Stimulated activated CD8-positive, alpha-beta memory T cell treated with anti-CD3 and anti-CD28 coated beads, Interleukin-4, amount 100 ng/mL, for 24 hours (primary cell): Measurements from ENCODE around the gene ZNF544.
"Not testable (repeated sequence)": the region's sequence is repeated elsewhere in the genome, so short reads cannot be mapped to it uniquely, and the experiment has no call there.

Experiments used
- DNase-seq: peaks from one replicate; pipeline ENCODE4 v3.0.0-alpha.2; 2020; ENCODE audit warnings: low read depth

Gene ZNF544

DNA sequence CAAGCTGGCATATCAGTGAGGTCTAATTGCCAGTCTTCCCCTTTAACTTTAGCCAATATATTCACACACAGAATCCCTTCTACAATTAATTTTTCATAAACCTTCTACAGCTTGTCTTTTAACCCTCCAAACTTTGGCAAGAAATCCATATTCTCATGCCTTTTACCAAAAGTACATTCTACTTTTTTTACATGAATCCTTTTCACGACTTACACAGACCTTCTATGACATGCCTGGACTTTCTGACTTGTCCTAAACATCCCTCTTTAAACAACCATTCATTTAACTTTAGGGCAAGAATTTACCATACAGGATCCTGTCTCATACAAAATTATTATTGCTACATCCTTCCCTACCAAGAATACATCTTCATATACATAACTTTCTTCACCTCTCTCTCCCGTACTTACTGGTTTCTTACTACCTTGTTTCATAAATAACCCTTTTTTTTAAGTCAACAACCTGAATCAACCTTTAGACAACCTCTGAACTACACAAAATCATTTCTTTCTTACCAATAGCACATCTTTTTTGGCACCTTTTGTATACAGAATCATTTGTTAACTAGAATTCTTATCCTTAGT is 23.5 kb downstream of the ZNF544 start:
- no peak for DNase-seq

DNA sequence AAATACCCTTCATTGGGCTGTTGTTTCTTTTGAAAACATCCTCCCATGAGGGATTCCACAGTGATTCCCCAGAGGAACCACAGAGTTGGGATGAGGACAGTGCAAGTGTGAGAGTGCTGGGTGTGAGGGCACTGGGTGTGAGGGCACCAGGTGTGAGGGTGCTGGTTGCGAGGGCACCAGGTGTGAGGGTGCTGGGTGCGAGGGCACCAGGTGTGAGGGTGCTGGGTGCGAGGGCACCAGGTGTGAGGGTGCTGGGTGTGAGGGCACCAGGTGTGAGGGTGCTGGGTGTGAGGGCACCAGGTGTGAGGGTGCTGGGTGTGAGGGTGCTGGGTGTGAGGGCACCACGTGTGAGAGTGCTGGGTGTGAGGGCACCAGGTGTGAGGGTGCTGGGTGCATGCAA is 29.5 kb downstream of the ZNF544 start:
- not testable (repeated sequence) for DNase-seq

DNA sequence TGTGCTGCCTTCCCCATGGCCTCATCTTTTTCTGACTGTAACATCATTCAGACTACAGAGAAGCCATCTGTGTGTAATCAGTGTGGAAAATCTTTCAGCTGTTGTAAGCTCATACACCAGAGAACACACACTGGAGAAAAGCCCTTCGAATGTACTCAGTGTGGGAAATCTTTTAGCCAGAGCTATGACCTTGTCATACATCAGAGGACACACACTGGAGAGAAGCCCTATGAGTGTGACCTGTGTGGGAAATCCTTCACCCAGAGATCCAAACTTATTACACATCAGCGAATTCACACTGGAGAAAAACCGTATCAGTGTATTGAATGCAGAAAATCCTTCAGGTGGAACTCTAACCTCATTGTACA is 32.9 kb downstream of the ZNF544 start:
- DNase-seq = no peak

DNA sequence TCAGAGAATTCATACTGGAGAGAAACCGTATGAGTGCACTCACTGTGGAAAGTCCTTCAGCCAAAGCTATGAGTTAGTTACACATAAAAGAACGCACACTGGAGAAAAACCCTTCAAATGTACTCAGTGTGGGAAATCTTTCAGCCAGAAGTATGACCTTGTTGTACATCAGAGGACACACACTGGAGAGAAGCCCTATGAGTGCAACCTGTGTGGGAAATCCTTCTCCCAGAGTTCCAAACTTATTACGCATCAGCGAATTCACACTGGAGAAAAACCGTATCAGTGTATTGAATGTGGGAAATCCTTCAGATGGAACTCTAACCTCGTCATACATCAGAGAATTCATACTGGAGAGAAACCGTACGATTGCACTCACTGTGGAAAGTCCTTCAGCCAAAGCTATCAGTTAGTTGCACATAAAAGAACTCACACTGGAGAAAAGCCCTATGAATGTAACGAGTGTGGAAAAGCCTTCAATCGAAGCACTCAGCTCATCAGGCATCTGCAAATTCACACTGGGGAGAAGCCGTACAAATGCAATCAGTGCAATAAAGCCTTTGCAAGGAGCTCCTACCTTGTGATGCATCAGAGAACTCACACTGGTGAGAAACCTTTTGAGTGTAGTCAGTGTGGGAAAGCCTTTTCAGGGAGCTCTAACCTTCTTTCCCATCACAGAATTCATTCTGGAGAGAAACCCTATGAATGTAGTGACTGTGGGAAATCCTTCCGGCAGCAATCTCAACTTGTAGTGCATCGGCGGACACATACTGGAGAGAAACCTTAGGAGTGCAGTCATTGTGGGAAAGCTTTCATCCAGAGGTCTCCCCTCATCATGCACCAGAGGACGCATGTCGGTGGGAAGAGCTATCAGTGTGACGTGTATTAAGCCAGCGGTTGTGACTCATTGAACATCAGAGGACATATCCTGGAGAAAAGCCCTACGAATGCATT is 33.5 kb downstream of the ZNF544 start:
- DNase-seq = no peak

DNA sequence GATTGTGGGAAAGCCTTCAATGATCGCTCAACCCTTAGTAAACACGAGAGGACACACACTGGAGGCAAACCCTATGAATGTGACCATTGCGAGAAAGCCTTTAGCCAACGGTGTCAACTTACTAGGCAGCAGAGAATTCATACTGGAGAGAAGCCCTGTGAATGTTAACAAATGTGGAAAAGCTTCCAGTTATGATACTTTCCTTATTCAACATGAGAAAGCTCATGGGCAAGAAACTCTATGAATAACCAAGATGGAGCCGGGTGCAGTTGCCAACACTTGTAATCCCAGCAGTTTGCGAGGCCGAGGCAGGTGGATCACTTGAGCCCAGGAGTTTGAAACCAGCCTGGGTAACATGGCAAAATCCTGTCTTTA is 34.2 kb downstream of the ZNF544 start:
- DNase-seq = no peak

DNA sequence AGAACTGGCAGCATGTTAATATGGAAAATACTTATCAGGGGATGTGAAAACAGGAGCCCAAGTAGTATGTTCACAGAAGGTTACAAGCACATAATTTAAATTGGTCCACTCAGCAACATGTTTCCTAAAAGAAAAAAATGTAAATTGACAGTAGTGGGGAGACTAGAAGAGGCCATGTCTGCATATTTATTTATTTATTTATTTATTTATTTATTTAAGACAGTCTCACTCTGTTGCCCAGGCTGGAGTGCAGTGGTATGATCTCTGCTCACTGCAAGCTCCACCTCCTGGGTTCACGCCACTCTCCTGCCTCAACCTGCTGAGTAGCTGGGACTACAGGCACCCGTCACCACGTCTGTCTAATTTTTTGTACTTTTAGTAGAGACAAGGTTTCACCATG is 36.4 kb downstream of the ZNF544 start:
- no peak for DNase-seq

DNA sequence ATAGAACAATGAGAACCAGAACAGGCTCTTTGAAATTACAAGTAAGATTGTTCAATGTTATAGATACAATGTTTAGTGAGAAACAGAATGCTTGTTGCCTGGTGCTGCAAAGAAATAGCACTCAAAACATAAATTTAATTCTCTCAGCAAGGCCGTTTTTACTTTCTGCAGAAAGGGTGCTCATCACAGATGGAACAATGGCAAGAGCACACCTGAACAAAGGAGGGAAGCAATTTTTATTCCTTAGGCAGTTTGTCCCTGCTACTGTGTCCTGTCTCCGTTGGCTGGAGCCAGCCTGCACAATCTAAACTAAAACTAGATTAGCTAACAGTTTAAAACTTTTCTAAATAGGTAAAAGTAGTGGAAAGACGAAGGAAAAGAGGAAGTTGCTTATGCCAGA is 39.6 kb downstream of the ZNF544 start:
- no peak for DNase-seq

DNA sequence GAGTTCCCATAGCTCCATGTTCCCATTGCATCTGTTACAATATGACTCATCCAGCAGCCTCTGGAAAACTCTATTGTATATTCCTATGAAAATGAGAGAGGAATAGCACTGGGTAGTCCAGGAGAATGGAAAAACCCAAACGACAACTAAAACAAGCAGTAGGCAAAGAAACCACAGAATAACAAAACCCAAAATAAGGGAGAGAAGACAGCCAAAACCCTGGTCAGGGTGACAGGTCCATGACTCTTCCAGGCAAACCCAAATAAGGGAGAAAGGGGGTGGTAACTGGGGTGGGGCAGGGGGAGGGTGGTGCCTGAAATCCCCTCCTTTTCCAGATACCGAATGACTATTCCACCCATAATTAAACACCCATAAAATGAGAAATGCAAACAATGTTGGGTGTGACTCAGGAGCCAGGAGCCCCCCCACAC is 46.1 kb downstream of the ZNF544 start:
- no peak for DNase-seq

DNA sequence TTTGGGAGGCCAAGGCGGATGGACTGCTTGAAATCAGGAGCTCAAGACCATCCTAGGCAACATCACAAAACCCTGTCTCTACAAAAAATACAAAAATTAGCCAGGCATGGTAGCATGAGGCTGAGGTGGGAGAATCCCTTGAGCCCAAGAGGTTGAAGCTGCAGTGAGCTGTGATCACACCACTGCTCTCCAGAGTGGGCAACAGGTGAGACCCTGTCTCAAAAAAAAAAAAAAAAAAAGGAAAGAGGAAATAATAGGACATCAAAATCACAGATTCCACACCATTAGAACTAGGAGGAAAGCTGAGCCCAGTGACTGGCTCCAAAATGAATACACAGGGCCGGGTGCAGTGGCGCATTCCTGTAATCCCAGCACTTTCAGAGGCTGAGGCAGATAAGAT is 46.9 kb downstream of the ZNF544 start:
- DNase-seq = no peak

DNA sequence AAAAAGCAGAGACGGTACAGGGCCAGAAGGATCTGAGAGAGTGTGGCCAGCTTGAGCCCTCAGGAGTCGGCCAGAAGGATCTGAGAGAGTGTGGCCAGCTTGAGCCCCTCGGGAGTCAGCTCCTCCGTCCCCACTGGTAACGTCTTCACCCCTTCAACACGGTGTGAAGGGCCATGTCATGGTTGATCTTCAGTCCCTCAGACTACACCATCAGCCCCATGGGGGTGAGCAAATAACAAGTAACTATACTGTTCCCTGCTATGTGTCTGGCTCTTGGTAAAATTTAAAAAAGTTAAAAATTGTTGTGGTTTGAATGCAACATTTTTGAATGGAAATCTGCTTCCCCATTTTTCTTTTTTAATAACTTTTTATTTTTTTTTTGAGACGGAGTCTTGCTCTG is 48.5 kb downstream of the ZNF544 start:
- no peak for DNase-seq

DNA sequence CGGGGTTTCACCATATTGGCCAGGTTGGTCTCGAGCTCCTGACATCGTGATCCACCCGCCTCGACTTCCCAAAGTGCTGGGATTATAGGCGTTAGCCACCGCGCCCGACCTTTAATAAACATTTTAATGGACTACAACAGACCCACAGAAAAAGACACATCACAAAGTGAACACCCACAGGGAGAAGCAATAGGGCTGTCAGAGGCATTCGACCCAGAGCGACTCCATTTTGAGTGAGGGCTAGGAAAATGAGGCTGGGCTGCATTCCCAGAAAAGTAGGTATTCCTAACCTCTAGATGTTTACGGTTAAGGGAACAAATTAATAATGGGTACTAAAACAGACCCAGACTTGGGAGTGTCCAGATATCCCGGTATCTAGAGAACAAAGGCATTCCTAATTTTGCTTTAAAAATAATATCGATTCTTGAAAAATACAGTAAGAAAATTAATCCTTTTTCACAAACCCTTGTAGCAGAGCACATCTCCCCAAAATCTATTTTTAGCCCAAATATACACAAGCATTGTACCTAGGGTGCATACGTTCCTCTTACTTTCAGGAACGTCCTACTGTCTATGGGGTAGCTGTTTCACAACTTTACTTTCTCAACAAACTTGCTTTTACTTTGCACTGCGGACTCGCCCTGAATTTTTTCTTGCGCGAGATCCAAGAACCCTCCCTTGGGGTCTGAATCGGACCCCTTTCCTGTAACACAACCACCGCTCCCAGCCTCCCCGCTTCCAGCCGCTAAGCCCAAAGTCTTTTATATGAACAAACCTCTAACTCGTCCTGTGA is 49.2 kb downstream of the ZNF544 start:
- DNase-seq = no peak

DNA sequence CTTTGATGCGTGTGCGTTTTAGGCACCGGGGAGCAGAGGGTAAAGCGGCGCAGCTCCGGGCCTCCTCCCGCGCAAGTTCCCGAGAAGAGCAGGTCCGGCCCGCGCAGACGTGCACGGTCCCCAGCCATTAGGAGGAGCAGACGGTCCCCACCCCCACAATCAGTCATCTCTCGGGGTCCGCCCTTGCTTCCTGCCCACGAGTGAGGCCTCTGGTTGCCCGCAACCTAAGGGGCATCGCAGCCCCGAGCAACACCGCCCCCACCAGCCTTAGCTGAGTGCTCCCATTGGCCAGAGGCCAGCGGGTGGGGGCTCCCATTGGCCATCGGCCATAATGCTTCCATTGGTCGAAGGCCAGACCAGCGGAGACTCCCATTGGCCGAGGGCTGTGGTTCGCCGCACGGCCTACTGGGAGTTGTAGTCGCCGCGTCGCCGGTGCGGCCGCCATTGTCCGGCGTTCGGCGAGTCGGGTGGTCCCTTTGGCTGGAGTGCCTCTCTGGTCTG is 49.9 kb downstream of the ZNF544 start, which contains the start of gene ZNF8:
TSS of gene ZNF8 (plus strand) at position 415 of the 501 bp plus-strand sequence. CDS start 127 bp downstream, outside the sequence.
- DNase-seq = peak; percentile 98

DNA sequence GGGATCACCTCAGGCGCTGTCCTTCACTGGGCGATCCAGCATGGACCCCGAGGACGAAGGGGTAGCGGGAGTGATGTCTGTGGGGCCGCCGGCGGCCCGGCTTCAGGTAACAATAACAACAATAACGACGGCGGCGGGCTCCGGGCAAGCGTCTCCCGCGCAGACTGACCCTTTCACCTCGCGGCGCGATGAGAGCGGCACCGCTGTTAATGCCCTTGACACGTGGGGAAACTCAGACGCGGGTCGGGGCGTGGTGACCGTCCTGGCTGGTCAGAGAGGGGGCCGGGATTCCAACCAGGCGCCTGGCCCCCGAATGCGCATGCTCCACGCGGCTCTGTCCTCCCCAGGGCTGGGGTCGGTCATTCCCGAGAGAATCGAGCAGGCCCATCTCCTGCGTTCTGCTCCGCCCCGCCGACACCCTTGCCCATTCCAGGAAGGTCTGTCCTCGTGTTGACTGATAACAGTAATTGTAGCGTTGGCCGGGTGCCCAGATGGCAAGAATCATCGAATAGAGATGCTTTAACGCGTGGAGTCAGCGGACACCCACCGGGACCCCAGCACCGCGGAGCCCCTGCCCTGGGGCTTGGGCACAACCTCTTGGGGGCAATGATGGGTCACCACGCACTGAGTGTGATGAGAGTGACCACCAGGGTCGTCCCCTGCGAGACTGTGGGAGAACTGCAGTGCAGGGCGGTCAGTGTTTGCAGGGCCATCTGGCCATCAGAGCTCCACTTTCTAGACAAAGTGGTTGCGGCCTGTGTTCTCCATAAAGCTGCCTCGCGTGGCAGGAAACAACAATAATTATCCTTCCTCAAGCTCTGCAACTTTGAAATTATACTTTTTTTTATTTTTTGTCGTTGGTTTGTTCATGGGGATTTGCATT is 50.6 kb downstream of the ZNF544 start:
- peak; percentile 30 for DNase-seq

DNA sequence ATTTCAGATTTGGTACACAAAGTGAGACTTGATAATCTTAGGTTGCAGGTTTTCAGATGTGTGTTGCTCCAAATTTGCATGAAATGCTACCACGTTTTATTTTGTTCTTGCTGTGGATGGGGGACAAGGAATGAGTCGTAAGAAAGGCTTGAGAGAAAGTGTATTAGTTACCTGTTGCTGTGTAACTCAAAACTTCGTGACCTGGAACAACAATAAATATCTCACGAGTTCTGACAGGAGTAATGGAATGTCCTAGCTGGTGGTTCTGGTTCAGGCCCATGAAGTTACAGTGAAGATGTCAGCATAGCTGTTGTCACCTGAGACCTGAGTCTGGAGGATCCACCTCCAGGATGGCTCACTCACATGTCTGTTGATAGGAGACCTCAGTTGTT is 51.2 kb downstream of the ZNF544 start:
- no peak for DNase-seq

DNA sequence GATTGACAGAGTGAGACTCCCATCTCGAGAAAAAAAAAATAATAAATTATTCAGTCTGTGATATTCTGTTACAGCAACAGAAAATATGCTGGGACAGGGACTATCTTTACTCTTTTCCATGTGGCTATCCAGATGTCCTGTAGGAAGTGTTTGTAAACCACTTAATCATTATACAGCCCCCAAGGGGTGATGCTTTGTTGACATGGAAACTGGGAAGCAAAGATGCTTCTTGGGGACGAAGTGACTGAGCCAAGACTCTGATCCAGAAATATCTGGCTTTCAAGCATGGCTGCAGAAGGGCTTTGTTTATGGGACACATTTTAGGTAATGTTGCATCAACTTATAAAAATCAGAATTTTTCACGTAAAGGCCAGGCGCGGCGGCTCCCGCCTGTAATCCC is 55.5 kb downstream of the ZNF544 start:
- no peak for DNase-seq

DNA sequence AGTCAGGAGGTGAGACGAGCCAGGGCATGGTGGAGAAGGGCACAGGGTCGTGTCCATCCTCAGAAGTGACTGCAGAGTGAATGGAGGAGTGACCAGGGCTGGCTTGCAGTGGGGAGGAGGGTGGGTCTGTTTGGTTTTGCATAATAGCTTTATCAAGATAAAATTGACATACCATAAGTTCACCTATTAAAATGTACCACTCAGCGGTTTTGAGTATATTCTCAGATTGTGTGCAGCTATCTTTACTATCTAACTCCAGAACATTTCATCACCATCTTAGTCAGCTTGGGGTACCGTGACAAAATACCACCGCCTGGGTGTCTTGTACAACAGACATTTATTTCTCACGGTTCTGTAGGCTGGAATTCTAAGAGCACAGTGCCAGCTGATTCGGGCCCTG is 63.2 kb downstream of the ZNF544 start:
- no peak for DNase-seq

DNA sequence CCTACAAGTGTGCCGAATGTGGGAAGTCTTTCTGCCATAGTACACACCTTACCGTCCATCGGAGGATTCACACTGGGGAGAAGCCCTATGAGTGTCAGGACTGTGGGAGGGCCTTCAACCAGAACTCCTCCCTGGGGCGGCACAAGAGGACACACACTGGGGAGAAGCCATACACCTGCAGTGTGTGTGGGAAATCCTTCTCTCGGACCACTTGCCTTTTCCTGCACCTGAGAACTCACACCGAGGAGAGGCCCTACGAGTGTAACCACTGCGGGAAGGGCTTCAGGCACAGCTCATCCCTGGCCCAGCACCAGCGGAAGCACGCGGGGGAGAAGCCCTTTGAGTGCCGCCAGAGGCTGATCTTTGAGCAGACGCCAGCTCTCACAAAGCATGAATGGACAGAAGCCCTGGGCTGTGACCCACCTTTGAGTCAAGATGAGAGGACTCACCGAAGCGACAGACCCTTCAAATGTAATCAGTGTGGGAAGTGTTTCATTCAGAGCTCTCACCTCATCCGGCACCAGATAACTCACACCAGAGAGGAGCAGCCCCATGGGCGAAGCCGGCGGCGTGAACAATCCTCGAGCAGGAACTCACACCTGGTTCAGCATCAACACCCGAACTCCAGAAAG is 66.1 kb downstream of the ZNF544 start:
- DNase-seq = no peak

DNA sequence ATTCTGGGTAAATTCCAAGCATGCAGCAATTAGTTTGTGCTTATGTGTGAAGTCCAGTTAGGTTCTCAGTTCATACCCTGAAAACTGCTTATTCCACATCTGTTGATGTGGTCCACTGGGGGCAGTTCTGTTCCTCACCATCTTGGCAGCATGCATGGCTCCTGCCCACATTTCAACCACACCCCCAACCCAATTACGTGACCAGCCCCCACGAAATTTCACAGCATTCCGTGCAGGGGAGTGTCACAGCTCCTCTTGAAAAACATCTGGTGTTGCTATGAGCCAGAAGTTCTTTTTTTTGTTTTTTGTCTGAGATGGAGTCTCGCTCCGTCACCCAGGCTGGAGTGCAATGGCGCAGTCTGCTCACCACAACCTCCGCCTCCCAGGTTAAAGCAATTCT is 67.4 kb downstream of the ZNF544 start:
- no peak for DNase-seq

DNA sequence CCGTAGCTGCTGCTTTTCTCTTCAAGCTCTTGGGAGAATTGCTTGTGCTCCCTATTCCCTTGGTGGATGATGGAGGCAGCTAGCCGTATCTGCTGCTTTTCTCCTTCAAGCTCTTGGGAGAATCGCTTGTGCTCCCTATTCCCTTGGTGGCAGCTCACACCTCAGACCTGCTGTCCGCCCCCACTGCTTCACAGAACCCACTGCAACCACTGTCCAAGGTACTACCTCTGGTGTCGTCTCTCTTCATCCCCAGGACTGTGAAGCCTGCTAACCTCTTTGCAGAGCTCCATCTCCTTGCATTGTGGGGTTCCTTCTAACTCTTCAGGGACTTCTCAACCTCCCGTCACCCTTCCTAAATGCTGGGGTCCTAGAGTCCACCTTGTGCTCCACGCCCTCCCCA is 71.9 kb downstream of the ZNF544 start:
- no peak for DNase-seq

DNA sequence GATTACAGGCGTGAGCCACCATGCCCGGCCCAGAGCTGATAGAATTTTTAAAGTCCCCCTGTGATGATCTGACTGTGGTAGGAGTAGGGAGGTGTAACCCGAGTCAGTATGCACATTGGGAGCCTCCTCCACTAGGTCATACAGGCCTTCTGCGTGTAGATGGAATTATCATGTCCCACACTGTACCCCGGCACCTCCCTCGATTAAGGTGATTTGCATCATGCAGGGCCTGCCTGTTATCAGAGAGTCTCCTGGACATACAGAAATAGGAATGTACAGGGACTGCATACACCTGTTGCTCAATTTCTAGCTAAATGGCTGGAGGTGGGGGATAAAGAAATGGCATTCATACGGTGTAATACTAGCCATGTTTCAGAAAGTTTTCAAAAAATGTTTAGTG is 75.5 kb downstream of the ZNF544 start:
- DNase-seq = no peak

DNA sequence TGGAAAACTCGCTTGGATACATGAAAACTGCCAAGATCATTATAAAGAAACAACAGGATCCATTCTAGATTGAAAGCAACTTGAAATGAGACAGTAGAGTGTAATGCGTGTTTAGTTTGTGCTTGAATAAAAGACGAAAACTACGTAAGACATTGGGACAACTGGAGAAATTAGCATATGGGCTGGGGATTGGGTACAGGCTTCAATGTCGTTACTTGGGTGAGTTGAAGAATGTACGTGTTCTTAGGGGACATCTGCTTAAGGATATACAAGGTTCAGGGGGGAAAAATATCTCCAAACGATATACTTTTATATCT is 76.0 kb downstream of the ZNF544 start:
- DNase-seq = no peak
